ENCODE data around the gene EXOC6B.

- TF ChIP-seq CTCF (IDR thresholded peaks at IDR 0.05) = no peak
- TF ChIP-seq POLR2A (IDR thresholded peaks at IDR 0.05) = no peak
- TF ChIP-seq EP300 (IDR thresholded peaks at IDR 0.05) = no peak
Measured at GRCh38 chr2:72140621-72140960, 685.2 kb downstream of the EXOC6B start.

All from suprapubic skin (tissue), 3 donors.